ENCODE results near the gene ANKRD44.

DNA sequence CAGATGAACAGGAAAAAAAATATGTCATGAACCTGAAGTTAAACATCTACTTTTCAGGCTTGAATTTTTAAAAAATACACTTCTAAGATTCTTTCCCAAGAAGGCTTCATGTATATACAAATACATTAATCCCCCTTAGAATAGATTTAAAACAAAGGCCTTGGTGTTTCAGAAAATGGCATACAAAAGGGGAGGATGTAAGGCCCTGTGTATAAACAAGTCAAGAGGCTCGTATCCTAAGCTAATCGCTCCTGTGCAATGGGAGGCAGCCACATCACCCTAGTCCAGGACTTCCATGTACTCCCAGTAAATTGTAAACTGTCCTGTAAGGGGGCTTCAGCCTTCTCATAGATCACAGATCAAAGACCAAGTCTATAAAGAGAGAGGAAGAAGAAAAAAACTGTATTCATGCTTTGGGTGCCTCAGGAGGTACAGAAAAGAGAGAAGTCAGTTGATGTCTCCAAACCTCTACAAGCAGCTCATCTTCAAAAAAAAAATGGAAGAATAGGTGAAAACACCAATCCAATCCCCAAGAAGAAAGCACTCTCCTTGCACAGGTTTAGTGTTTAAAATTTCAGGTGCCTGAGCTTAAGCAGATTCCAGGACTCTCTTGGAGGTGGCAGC, 53.9 kb downstream of the ANKRD44 start:
- TF ChIP-seq, protein P1, sequence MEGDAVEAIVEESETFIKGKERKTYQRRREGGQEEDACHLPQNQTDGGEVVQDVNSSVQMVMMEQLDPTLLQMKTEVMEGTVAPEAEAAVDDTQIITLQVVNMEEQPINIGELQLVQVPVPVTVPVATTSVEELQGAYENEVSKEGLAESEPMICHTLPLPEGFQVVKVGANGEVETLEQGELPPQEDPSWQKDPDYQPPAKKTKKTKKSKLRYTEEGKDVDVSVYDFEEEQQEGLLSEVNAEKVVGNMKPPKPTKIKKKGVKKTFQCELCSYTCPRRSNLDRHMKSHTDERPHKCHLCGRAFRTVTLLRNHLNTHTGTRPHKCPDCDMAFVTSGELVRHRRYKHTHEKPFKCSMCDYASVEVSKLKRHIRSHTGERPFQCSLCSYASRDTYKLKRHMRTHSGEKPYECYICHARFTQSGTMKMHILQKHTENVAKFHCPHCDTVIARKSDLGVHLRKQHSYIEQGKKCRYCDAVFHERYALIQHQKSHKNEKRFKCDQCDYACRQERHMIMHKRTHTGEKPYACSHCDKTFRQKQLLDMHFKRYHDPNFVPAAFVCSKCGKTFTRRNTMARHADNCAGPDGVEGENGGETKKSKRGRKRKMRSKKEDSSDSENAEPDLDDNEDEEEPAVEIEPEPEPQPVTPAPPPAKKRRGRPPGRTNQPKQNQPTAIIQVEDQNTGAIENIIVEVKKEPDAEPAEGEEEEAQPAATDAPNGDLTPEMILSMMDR (conservative IDR thresholded peaks at IDR 0.05; ENCODE audit: low read length), result no peak
- TF ChIP-seq EZH2phosphoT487 (IDR thresholded peaks at IDR 0.05; ENCODE audit: borderline replicate concordance), result no peak
